DMS79 treated with DMSO at 0.1 percent for 48 hours (cell line): Measurements from ENCODE around the gene LRRC4C.
A peak's percentile ranks its signal among the peaks of the same experiment; 100 is the strongest.
"Not testable (repeated sequence)": the region's sequence is repeated elsewhere in the genome, so short reads cannot be mapped to it uniquely, and the experiment has no call there.

Experiments used
- DNase-seq: peaks from one replicate; lab custom pipeline; 2025; lab: John Stamatoyannopoulos, UW

The LRRC4C gene

GRCh38 chr11:40228662-40229061, 1230.8 kb downstream of the LRRC4C start:
- no peak for DNase-seq

- no peak for DNase-seq
Observed at GRCh38 chr11:40227730-40228129, 1231.7 kb downstream of the LRRC4C start.

- no peak for DNase-seq
Observed at GRCh38 chr11:40226654-40227053, 1232.8 kb downstream of the LRRC4C start.

GRCh38 chr11:40223596-40224330, 1235.7 kb downstream of the LRRC4C start:
- no peak for DNase-seq

GRCh38 chr11:40219401-40219800, 1240.1 kb downstream of the LRRC4C start:
- no peak for DNase-seq

- no peak for DNase-seq
Observed at GRCh38 chr11:40215556-40215955, 1243.9 kb downstream of the LRRC4C start.

GRCh38 chr11:40207416-40207815, 1252.0 kb downstream of the LRRC4C start:
- no peak for DNase-seq

- no peak for DNase-seq
Observed at GRCh38 chr11:40204228-40204627, 1255.2 kb downstream of the LRRC4C start.

- DNase-seq, result peak; percentile 20
Observed at GRCh38 chr11:40203606-40204005, 1255.8 kb downstream of the LRRC4C start.

GRCh38 chr11:40202589-40203270, 1256.7 kb downstream of the LRRC4C start:
- peak; percentile 62 for DNase-seq

- DNase-seq, result not testable (repeated sequence)
Observed at GRCh38 chr11:40192590-40192989, 1266.9 kb downstream of the LRRC4C start.

- no peak for DNase-seq
Observed at GRCh38 chr11:40190294-40190693, 1269.2 kb downstream of the LRRC4C start.

- peak; percentile 64 for DNase-seq
Observed at GRCh38 chr11:40188848-40189247, 1270.6 kb downstream of the LRRC4C start.

GRCh38 chr11:40187295-40187694, 1272.2 kb downstream of the LRRC4C start:
- DNase-seq, result peak; percentile 36

- DNase-seq, result peak; percentile 38
Observed at GRCh38 chr11:40186437-40187263, 1272.8 kb downstream of the LRRC4C start.

- DNase-seq, result peak; percentile 18
Observed at GRCh38 chr11:40185793-40186192, 1273.7 kb downstream of the LRRC4C start.

- no peak for DNase-seq
Observed at GRCh38 chr11:40183073-40184064, 1276.1 kb downstream of the LRRC4C start.

GRCh38 chr11:40179541-40179940, 1279.9 kb downstream of the LRRC4C start:
- no peak for DNase-seq

GRCh38 chr11:40178470-40178869, 1281.0 kb downstream of the LRRC4C start:
- DNase-seq, result no peak

- no peak for DNase-seq
Observed at GRCh38 chr11:40175980-40176379, 1283.5 kb downstream of the LRRC4C start.

GRCh38 chr11:40170078-40170477, 1289.4 kb downstream of the LRRC4C start:
- DNase-seq, result no peak
